NAMALWA (cell line): ENCODE results near the gene TOGARAM2.
"Not testable (repeated sequence)": the region's sequence is repeated elsewhere in the genome, so short reads cannot be mapped to it uniquely, and the experiment has no call there.

Experiments
- DNase-seq: peaks from one replicate; pipeline ENCODE4 v3.0.0-alpha.2; 2015; ENCODE audit warnings: low spot score

The TOGARAM2 gene

GRCh38 chr2:29075894-29076705 is 95.0 kb downstream of the TOGARAM2 start:
- no peak for DNase-seq

- no peak for DNase-seq
Measured at GRCh38 chr2:29079887-29080286, 98.8 kb downstream of the TOGARAM2 start.

- no peak for DNase-seq
Measured at GRCh38 chr2:29080886-29081743, 100.0 kb downstream of the TOGARAM2 start.

GRCh38 chr2:29082804-29083495 is 101.9 kb downstream of the TOGARAM2 start:
- DNase-seq = no peak

- DNase-seq = no peak
Measured at GRCh38 chr2:29084554-29084953, 103.5 kb downstream of the TOGARAM2 start.

- not testable (repeated sequence) for DNase-seq
Measured at GRCh38 chr2:29090311-29090710, 109.2 kb downstream of the TOGARAM2 start.

- DNase-seq = no peak
Measured at GRCh38 chr2:29096969-29097368, 115.9 kb downstream of the TOGARAM2 start.

- DNase-seq = no peak
Measured at GRCh38 chr2:29097569-29097968, 116.5 kb downstream of the TOGARAM2 start.

GRCh38 chr2:29100564-29100963 is 119.5 kb downstream of the TOGARAM2 start:
- no peak for DNase-seq
